ENCODE measurements around the gene ANK3.

Gene ANK3

GRCh38 chr10:60389413-60390025 lies at the start of gene ANK3:
TSS of gene ANK3 (minus strand) at chr10:60389875. CDS start at chr10:60389538, 337 bp downstream.
- peak; percentile 45 for DNase-seq

GRCh38 chr10:60434418-60435046 lies 44.9 kb upstream of the ANK3 start:
- DNase-seq, result peak; percentile 45

DNA sequence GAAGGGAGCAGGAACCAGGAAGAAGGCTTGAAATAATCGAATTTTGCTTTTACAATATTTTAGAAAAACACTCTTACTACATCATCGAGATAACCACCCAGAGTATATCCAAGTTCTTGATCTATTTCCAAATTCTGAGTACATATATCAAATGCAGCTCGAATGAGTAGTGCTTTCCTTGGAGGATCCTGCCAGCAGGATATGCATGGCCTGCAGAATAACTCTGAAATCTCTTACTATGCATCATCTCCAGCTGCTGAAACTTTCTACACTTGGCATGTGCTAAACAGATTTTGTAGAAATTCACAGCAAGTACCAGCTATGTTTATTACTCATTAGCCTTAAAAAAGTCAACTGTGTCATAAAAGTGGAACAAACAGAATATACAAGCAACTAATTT lies 44.0 kb upstream of the ANK3 start:
- no peak for DNase-seq

DNA sequence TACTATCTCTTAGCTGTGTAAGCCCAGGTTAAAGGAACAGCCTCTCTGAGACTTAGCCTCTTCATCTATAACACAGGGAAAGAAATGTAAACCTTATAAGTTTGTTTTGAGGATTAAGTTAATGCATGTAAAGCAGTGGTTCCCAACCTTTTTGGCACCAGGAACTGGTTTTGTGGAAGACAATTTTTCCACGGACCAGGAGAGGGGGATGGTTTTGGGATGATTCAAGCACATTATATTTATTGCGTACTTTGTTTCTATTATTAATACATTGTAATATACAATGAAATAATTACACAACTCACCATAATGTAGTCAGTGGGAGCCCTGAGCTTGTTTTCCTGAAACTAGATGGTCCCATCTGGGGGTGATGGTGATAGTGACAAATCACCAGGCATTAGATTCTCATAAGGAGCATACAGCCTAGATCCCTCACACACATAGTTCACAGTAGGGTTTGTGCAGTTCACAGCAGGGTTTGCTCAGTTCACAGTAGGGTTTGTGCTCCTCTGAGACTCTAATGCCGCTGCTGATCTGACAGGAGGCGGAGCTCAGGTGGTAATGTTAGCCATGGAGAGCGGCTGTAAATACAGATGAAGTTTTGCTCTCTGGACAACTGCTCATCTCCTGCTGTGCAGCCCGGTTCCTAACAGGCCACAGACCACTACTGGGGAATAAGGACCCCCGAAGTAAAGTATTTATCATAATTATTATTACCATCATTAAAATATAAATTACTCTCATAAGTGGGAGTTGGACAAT lies 41.3 kb upstream of the ANK3 start:
- DNase-seq, result no peak

- no peak for DNase-seq
These were observed 40.3 kb upstream of the ANK3 start for GRCh38 chr10:60430017-60430416.

DNA sequence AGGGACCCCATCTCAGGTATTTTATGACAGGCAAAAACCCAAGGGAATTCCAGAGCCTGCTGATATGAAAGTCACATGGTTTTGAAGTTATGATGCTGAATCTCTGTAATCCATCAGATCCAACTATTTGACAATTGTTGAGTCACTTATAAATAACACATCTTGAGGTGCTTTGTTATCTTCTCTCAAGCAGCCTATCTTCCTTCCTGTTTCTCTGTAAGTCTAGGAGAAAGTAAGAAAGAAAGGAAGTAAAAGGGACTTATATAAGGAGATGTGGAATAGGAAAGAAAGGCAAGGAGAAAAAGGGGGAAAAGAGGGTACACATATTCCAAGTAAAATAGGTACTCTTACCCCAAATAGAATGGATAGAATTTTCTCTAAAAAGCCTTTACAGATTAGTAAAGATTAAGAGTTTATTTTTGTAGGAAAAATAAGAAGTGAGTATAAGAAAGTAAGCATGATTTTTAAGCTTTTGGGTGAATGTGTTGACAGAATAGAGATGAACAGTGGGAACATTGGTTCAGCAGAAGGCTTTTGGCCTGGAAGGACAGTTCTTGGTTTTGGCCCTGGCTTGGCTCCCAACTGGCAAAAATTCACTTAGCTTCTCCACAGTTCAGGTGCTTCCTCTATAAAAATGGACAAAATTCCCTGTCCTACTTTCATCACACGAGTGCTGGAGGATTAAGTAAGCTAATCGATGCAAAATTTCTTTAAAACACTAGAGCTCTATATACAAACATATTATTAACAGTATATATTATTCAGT lies 39.6 kb upstream of the ANK3 start:
- no peak for DNase-seq

GRCh38 chr10:60428387-60428737 lies 38.7 kb upstream of the ANK3 start:
- no peak for DNase-seq

- DNase-seq, result no peak
These were observed 38.2 kb upstream of the ANK3 start for GRCh38 chr10:60427709-60428386.

- DNase-seq, result no peak
These were observed 37.5 kb upstream of the ANK3 start for GRCh38 chr10:60427148-60427547.

GRCh38 chr10:60426425-60426824 lies 36.8 kb upstream of the ANK3 start:
- no peak for DNase-seq

DNA sequence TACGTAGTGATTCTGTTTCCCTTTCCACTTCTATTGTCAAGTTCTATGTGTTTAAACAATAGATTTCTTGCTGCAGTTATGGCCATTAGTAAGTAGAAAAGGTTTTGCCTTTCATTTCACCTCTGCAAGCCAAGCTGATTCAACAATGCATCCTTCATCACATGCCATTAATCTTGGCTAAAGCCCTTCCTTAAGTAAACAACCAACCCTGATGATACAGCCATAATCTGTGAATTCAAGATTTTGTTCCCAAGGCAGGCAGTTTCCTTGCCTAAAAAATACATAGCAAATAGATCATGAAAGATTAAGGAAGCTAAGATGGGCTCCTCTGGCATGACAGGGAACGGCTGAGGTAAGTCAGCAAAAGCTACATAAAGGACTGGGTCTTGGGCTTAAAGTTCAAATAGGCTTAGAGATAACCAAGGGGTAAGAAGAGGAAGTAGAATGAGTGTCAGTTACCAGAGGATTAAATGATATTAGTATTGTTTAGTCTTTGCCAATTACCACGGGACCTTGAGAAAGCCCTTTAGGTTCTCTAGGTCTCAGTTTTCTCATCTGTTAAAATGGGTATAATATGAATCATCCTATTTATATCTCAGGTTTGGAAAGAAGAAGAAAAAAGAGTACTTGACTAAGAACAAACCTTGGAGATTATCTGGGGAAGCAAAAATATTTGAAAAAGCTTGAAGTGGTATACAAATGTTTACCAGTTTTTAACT lies 35.9 kb upstream of the ANK3 start:
- peak; percentile 29 for DNase-seq

DNA sequence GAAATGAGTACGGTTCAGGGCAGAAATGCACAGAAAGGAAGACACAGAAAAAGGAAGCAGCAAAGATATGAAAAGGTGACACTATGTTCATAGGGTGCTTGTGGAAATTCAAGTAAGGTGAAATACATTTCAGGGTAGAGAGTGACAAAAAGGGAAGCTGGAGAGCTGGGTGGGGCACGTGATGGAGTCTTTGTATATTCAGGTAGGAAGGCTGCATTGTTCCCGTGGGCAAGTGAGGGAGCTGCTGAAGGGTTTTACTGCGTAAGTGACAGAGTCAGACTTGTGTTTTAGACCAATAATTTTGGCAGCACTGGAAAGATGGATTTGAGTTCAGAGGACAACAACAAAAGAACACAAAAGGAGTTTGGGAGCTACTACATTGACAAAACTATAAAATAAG lies 35.3 kb upstream of the ANK3 start:
- DNase-seq, result peak; percentile 42

GRCh38 chr10:60423920-60424319 lies 34.2 kb upstream of the ANK3 start:
- DNase-seq, result no peak

DNA sequence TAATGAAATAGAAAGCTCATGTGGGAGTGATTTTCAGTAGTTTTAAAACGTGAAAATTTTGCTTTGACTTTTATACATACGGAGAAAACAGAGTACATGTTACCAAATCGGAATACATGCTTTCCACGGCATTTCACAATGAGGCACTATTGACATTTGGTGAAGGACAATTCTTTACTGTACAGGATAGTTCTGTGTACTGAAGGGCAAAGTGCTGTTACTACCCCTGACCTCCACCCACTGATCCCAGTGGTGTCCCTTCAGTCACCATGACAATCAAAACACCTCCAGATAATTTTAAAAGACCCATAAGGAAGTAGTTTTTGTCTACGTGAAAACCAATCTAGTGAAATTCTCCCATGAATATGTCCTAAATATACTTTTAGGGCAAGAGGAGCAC lies 33.1 kb upstream of the ANK3 start:
- DNase-seq, result no peak

DNA sequence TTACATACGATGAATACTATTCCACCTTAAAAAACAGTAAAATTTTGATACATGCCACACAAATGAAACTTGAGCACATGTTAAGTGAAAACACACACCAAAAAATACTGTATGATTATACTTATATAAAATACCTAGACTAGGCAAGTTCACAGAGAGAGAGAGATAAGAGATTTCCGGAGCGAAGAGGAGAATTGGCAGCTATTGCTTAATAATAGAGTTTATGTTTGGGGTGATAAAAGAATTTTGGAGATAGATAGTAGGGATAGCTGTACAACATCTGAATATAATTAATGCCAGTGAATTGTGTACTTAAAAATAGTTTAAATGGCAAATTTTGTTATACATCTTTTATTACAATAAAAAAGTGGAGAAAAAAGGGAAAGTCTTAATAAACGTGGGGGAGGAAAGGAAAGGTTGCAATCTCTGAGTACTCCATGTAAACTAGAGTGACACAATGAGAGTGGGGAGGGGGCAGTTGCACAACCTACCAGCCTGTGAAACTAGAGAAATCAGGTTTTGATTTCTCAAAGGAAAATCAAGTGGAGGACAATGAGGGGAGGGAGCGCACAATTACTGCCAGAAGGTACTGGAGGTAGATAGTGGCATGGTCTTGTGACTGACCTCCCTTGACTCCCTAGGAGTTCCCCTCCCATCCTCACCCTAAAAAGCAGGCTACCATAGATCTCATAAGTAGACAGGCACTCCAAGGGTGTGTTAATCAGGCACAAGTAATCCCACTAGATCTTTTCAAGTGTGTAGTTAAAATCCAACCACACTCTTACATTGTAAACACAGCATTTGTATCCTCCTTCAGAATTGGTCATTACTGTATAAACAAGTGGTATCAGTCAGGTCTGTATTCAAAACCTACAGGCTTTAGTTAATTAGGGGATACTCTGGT lies 31.6 kb upstream of the ANK3 start:
- DNase-seq, result no peak

GRCh38 chr10:60419249-60419648 lies 29.6 kb upstream of the ANK3 start:
- DNase-seq, result no peak

DNA sequence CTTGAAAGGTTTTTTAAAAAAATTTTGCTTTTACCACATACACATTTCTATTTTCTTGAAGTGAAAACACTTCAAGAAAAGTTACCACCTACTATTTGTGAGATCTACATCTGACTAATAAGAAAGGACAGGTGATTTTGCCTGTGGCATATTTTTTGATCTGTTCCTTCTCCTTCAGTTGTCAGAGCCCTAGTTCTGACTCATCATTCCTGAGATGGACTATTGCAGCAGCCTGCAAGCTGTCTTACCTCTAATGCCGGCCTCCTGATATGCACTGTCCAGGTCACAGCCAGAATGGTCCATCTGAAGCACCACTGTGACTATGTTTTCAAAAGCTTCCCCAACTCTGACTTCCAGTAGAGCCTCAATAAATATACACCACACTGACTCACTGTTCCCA lies 28.2 kb upstream of the ANK3 start:
- no peak for DNase-seq

- DNase-seq, result no peak
These were observed 27.3 kb upstream of the ANK3 start for GRCh38 chr10:60417024-60417423.

DNA sequence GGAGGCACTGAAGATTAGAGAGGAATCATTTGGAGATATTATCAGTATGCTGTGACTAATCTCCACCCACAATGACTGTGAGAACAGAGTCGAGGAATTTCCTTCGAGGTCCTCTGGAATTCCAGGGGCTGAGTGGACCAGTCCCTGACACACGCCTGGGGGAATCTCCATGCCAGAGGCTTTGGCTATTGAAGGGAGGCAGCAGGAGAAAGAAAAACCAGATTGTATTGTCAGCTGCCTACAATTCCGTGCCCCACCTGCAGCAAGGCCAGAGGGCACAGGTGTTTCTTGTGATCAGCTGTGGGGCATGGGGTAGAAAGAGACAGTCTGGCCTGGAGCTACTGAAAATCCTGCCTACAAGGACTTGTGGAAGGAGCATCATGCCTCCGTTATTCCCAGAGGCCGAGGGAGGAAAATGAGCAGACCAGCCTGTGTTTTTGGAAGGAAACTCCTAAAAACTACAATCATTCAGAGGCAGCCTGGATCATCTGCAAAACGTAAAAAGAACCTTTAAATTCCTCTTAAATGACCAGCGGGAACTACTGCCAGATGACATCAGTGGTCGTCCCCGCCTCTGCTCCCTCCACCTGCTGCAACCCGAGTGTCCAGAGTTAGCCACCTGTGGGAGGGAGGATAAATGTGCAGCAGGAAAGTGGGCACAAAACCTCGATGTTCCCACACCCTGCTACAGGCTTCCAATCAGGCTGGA lies 25.4 kb upstream of the ANK3 start:
- no peak for DNase-seq

DNA sequence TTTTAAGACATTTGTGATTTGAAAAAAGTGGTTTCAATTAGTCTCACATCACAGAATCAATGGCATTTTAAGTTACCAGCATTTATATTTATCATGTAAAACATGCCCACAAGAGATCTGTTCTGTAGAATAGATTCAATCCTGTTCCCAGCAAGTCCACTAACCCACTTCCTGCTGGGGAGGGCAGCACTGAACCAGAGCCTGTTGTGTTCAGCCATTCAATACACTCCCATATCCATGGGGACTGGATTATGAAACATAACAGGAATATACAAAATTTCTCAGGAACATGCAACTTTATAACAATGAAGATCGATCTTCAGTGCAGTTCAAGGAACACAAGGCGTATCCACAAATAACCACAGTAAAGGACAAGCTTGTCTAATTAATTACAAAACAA lies 24.4 kb upstream of the ANK3 start:
- no peak for DNase-seq

Measured in NCI-H345 (cell line).